T follicular helper cell (primary cell): ENCODE results near the gene KRT15.

Experiments used
- DNase-seq: peaks from one replicate; pipeline ENCODE4 v3.0.0-alpha.2; 2020; ENCODE audit warnings: low read depth

KRT15 gene

DNA sequence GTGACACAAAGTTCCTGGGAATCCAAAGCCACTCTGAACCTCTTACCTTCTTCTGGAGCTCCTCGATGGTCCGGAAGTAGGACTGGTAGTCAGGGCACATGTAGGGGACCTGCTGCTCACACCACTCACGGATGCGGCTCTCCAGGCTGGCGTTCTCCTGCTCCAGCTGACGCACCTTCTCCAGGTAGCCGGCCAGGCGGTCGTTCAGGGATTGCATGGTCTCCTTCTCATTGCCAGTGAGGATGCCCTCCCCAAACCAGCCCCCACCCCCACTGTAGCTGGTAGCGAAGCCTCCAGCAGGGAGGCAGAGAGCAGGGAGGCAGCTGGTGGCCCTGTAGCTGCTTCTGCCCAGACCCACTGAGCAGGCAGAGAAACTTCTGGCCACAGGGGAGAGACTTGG, 38.1 kb downstream of the KRT15 start:
- no peak for DNase-seq

DNA sequence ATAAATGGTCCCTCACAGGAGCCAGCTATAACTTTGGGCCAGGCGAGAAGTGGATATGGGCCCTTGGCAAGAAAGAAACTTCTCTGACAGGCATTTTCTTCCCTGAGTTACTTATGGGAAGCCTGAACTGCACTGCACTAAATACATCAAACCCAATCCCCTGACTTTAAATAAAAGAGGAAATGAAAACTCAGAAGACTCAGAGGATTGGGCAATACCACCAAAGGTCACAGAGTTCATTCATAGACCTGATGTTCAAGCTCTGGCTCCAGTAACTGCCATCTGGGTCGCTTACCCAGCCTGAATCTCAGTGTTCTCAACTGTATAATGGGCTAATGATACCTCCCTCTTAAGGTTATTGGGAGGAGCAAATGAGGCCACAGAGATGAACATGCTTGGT, 38.6 kb downstream of the KRT15 start:
- no peak for DNase-seq

DNA sequence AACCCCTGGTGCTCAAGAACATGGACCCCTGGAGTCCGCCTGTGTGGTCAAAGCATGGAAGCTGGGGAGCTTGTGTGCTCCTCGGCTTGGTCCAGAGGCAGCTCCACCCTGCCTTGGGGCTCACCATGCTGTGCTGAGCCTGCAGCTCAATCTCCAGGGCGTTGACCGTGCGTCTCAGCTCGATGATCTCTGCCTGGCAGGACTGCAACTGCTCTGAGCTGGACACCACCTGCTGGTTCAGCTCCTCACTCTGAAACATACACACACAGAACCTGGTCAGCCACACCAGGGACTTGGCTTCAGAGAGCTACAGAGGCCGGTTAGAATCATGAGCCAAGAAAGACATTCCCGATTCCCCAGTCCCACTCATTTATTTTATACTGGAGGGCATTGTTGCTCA, 40.5 kb downstream of the KRT15 start:
- DNase-seq = no peak

GRCh38 chr17:41476866-41477815, 41.5 kb downstream of the KRT15 start:
- no peak for DNase-seq

DNA sequence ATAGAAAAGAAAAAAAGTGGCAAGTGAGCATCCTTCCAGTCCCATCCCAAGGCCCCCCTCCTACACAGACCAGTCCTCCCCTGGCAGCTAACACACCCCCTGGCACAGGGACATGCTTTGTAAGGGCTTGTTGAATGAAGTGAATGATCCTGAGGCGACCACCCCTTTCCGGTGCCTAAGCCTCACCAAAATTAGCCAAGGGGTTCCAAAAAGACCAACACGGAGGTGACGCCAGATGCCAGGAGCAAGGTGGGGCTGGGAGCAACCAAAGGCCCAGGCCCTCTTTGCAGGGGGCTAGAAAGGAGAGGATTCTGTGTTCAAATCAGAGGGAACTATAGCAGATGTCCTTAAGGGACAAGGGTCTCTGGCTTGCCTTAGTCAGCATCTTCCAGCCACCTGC, 43.3 kb downstream of the KRT15 start:
- no peak for DNase-seq

- DNase-seq = no peak
These were observed 43.8 kb downstream of the KRT15 start for GRCh38 chr17:41474863-41475262.

- DNase-seq = no peak
These were observed 50.3 kb downstream of the KRT15 start for GRCh38 chr17:41468346-41468745.

- no peak for DNase-seq
These were observed 51.1 kb downstream of the KRT15 start for GRCh38 chr17:41467561-41467960.

- DNase-seq = no peak
These were observed 51.7 kb downstream of the KRT15 start, which contains the start of gene KRT32 for GRCh38 chr17:41466988-41467387. Gene KRT32, minus strand, starts transcription at chr17:41467386. Its CDS starts 61 bp downstream, at chr17:41467325.

DNA sequence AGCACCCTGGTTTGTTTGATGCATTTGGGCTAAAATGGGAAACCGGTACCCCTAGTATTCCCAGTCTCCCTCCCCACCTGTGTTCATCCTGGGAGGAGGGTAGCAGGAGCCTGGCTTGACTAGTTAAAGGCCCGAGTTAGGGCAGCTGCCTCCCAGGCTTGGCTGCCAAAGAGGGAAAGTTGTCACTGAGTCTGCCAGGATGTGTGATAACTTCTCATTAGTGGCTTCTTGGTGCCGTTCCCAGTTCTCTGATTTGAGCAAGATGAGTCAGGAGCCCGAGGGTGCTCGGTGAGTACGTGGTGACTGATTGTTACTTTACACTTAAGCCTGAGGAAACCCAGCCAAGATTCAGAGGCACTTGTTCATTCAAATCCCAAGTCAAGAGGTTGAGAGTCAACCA, 54.0 kb downstream of the KRT15 start:
- DNase-seq = no peak

DNA sequence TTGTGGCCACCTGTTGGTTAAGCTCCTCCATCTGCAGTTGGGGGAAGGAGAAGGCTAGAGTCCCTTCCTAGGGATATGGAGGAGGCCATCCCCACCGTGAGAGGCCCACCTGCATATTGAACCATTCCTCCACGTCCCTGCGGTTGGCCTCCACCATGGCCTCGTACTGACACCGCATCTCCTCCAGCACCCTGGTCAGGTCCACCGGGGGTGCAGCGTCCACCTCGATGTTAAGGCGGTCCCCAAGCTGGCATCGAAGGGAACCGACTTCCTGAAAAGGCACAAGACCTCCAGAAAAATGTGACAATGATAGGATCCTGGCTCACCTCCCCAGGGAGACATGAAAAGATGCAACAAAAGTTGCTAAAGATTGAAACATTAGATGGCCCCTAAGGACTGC, 54.5 kb downstream of the KRT15 start:
- no peak for DNase-seq

DNA sequence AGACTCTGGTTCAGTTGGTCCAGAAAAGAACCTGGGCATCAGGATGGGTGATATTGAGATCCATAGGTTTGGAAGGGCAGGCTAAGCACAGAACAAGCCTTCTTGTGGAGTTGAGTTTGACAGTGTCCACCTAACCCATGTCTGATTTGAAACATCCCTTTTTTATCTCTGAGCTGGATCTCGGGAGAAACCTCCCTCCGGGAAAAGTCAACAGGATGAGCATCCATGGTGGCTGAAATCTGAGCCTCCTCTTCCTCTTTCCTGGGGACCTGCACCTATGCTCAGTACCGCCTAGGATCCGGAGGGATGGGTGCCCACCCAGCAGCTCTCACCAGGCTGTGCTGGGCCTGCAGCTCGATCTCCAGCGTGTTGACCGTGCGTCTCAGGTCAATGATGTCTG, 54.9 kb downstream of the KRT15 start:
- no peak for DNase-seq
